GM12878 (cell line): ENCODE data around the gene DNAH3. TPM values are rescaled to one million over a fixed set of nuclear protein-coding genes. Genes with fewer than 3 reads are reported as not detected.

ENCODE experiments used
- ATAC-seq: fragments of 200-7000 bp; cut with Tn5 transposase; 3 replicates; pipeline ENCODE4 v1.9.1; 2020; ENCODE audit warnings: mild to moderate bottlenecking, moderate library complexity
- BruUV-seq: library from RNA; stranded (reverse); fragments of 400-500 nt; replicated peaks from 2 replicates; lab custom pipeline; 2021; lab: Mats Ljungman, UMichigan
- CTCF ChIA-PET: fragments of 300-600 bp; sonication (Branson Sonifier 250); formaldehyde crosslinking; extraction: SDS; loops from one replicate; lab custom pipeline; 2021; ENCODE audit warnings: inconsistent platforms; lab: Yijun Ruan, JAX
- POLR2A ChIA-PET: fragments of 350-600 bp; formaldehyde crosslinking; extraction: SDS; loops from one replicate; lab custom pipeline; 2021; ENCODE audit warnings: inconsistent platforms; lab: Charles Lee
- RAD21 ChIA-PET: fragments of 300-600 bp; sonication (Branson Sonifier 250); formaldehyde crosslinking; loops from one replicate; lab custom pipeline; 2023; ENCODE audit warnings: antibody characterized with exemption; ENCODE audit not compliant: unreplicated experiment; lab: Charles Lee
- SMC1A ChIA-PET: fragments of 300-600 bp; sonication (Branson Sonifier 250); formaldehyde crosslinking; loops from one replicate; lab custom pipeline; 2023; ENCODE audit not compliant: unreplicated experiment, uncharacterized antibody; lab: Charles Lee
- DNase-seq: peaks from one replicate; pipeline ENCODE4 v3.0.0-alpha.2; 2011; ENCODE audit warnings: low read depth, low spot score
- FAIRE-seq: peaks from 3 replicates; lab custom pipeline; 2011; peaks lifted over from hg19 to GRCh38; lab: Jason Lieb, UNC
- H2AFZ ChIP-seq: 2 replicates; pipeline ENCODE4 v1.6.0; 2011; ENCODE audit warnings: low read depth, low read length, control low read depth; ENCODE audit not compliant: control insufficient read depth
- H3K27ac ChIP-seq: 2 replicates; pipeline ENCODE4 v1.5.1; 2011; ENCODE audit warnings: control low read depth; ENCODE audit not compliant: control insufficient read depth, insufficient read depth
- H3K27me3 ChIP-seq, 2 experiments: replicated peaks in 1 of 2; 2 replicates each; pipeline versions ENCODE4 v1.6.0 to v1.6.1; 2011; ENCODE audit warnings: low read length in 1 of 2; ENCODE audit not compliant: control insufficient read depth in 2 of 2, insufficient read depth in 2 of 2
- H3K36me3 ChIP-seq, 2 experiments: 2 replicates each; pipeline ENCODE4 v1.5.1; 2011; ENCODE audit warnings: low read length in 1 of 2; ENCODE audit not compliant: control insufficient read depth in 2 of 2, insufficient read depth in 2 of 2
- H3K4me1 ChIP-seq: 2 replicates; pipeline ENCODE4 v1.6.1; 2011; ENCODE audit warnings: mild to moderate bottlenecking, low read length, moderate library complexity, mixed read lengths; ENCODE audit not compliant: control insufficient read depth, insufficient read depth
- H3K4me2 ChIP-seq: 2 replicates; pipeline ENCODE4 v1.6.0; 2011; ENCODE audit warnings: control low read depth; ENCODE audit not compliant: control insufficient read depth, insufficient read depth
- H3K4me3 ChIP-seq: fragments of 200-600 bp; sonication (generic); 2 replicates; pipeline ENCODE4 v1.5.1; 2016
- H3K79me2 ChIP-seq: 2 replicates; pipeline ENCODE4 v1.6.0; 2011; ENCODE audit warnings: low read length; ENCODE audit not compliant: control insufficient read depth, insufficient read depth
- H3K9ac ChIP-seq: 2 replicates; pipeline ENCODE4 v1.8.0; 2011; ENCODE audit warnings: low read length, control low read depth, mixed read lengths; ENCODE audit not compliant: control insufficient read depth, insufficient read depth
- H3K9me3 ChIP-seq: replicated peaks from 3 replicates; pipeline ENCODE4 v1.5.1; 2011; ENCODE audit warnings: mild to moderate bottlenecking, low read length; ENCODE audit not compliant: control insufficient read depth, insufficient read depth
- H4K20me1 ChIP-seq: 2 replicates; pipeline ENCODE4 v1.6.0; 2011; ENCODE audit not compliant: control insufficient read depth, insufficient read depth
- ASH2L ChIP-seq: fragments of 300-600, 200-600 bp; sonication (generic); IDR thresholded peaks from 2 replicates; pipeline ENCODE4 v1.6.1; 2017; ENCODE audit warnings: low read depth, mild to moderate bottlenecking, borderline replicate concordance
- ELK1 ChIP-seq: IDR thresholded peaks from 2 replicates; pipeline ENCODE4 v1.6.1; 2012; ENCODE audit warnings: low read depth, low read length, improper control_type of control experiment
- IKZF2 ChIP-seq, 2 experiments: fragments of 450-650 bp; IDR thresholded peaks; 2 replicates each; pipeline ENCODE4 v1.6.1; 2017; ENCODE audit warnings: mild to moderate bottlenecking in 2 of 2, moderate library complexity in 2 of 2
- LARP7 ChIP-seq: fragments of 450-650 bp; IDR thresholded peaks from 2 replicates; pipeline ENCODE4 v1.6.1; 2017; ENCODE audit warnings: mild to moderate bottlenecking
- TAF1 ChIP-seq: IDR thresholded peaks from 2 replicates; pipeline ENCODE4 v1.6.1; 2011; ENCODE audit warnings: mild to moderate bottlenecking, low read depth, low read length, borderline replicate concordance
- USF1 ChIP-seq: IDR thresholded peaks from 2 replicates; pipeline ENCODE4 v1.6.1; 2011; ENCODE audit warnings: borderline replicate concordance, low read depth, mild to moderate bottlenecking, moderate library complexity, mixed read lengths, low read length; ENCODE audit not compliant: insufficient read depth; ENCODE audit errors: extremely low read length
- WRNIP1 ChIP-seq: IDR thresholded peaks from 2 replicates; pipeline ENCODE4 v1.6.1; 2011; ENCODE audit warnings: low read depth, low read length, improper control_type of control experiment, borderline replicate concordance
- WGBS: methylation state at CpG from one replicate; pipeline ENCODE4 v1.1.6; 2016; ENCODE audit warnings: low lambda C conversion rate; ENCODE audit not compliant: insufficient replicate concordance, insufficient coverage; ENCODE audit errors: missing lambda C conversion rate; 5-methylcytosine and 5-hydroxymethylcytosine counted together
- in situ Hi-C: fragments of 300-500 bp; cut with MboI; formaldehyde crosslinking; loops from 9 replicates; pipeline ENCODE4 v1.14.3; 2018; ENCODE audit warnings: mixed read lengths
- intact Hi-C: fragments of 100-400 bp; cut with micrococcal nuclease; formaldehyde crosslinking; loops from one replicate; pipeline ENCODE4 v1.14.2; 2022; ENCODE audit not compliant: unreplicated experiment
- polyA plus RNA-seq, 11 experiments: library from polyadenylated mRNA; depleted of rRNA in 4 of 11; unstranded in 6 of 11; stranded (reverse) in 5 of 11; fragments of >200 nt; fragmentation: Nextera tagmentation in 4 of 11; fragmentation: Illumina TruSeq in 1 of 11; extraction: Ambion mirVana in 4 of 11; extraction: Trizol in 1 of 11; gene quantifications; 1 replicate in 1 of 11; 2 replicates in 10 of 11; pipeline versions ENCODE4 v1.2.1 to v1.2.3, GENCODE V29; 2011 to 2016; ENCODE audit warnings: inconsistent platforms in 2 of 11, missing spikeins in 2 of 11, low read depth in 1 of 11
- total RNA-seq, 4 experiments: library from RNA; depleted of rRNA in 3 of 4; stranded (reverse); fragments of >200 nt in 3 of 4; fragmentation: Illumina TruSeq in 1 of 4; extraction: Trizol in 1 of 4; gene quantifications; 2 replicates each; pipeline versions ENCODE4 v1.2.1 to v1.2.3, GENCODE V29; 2013 to 2021

The DNAH3 gene
- total and polyA plus RNA-seq, 10 of the 15 experiments (the other 5 are each of a cell fraction or from before 2014, with no cell fraction given), result under 0.01 to 0.04 (median 0.04) TPM; not detected in 5

GRCh38 chr16:20897922-20898321 is 252.7 kb downstream of the DNAH3 start:
- peaks cover 6% of the 10 kb centered on the region for H3K4me1 ChIP-seq
- SMC1A ChIA-PET, result interaction anchor here (0.7 to 5.6 kb wide), 10 partner anchors 9 to 94 kb away, joined by 3 to 42 read pairs (median 4); partner anchors contain the start of genes ERI2 and REXO5
- in situ Hi-C loops, result loop anchor here (5.0 kb wide), 1 partner anchor 49 kb away; no protein-coding TSS in a partner anchor
- CTCF ChIA-PET, result interaction anchor here (0.8 to 5.6 kb wide), 4 partner anchors 10 to 50 kb away, joined by 3 to 36 read pairs (median 9); no protein-coding TSS in a partner anchor
- no peak overlapping the region for H2AFZ ChIP-seq
- DNase-seq (no peak), FAIRE-seq (no peak), ATAC-seq (no peak)
- no peak overlapping the region for H3K4me3 ChIP-seq
- POLR2A ChIA-PET, result interaction anchor here (0.8 to 4.3 kb wide), 5 partner anchors 15 to 91 kb away, joined by 3 to 27 read pairs (median 3); no protein-coding TSS in a partner anchor
- no TSS peak for BruUV-seq
- H3K9ac ChIP-seq, result no peak overlapping the region
- no peaks in the 10 kb centered on the region for H3K9me3 ChIP-seq
- TF ChIP-seq IKZF2 (IDR thresholded peaks at IDR 0.05), result no peak
- no peak for TF ChIP-seq USF1
- no peak for TF ChIP-seq ELK1
- TF ChIP-seq TAF1, result no peak
- no peak for TF ChIP-seq LARP7
- no peak for TF ChIP-seq ASH2L
- TF ChIP-seq WRNIP1, result no peak
- intact Hi-C loops, result no loop called here
- RAD21 ChIA-PET, result interaction anchor here (3.8 kb wide), 2 partner anchors 23 to 32 kb away, joined by 27 to 31 read pairs; no protein-coding TSS in a partner anchor
- H3K4me2 ChIP-seq, result no peak overlapping the region
- H3K36me3 ChIP-seq, result no peaks in the 10 kb centered on the region; a peak in 1 of 4 replicates
- WGBS, result 60% methylated on average over 3 of the region's 3 CpGs
- no peak overlapping the region for H3K27ac ChIP-seq
- no peaks in the 10 kb centered on the region for H3K27me3 ChIP-seq
- peaks cover 20% of the 10 kb centered on the region for H3K79me2 ChIP-seq
- no peaks in the 10 kb centered on the region for H4K20me1 ChIP-seq
